Keratinocyte (primary cell): ENCODE data around the gene MYLK3. TPM values are rescaled to one million over a fixed set of nuclear protein-coding genes. Genes with fewer than 3 reads are reported as not detected.

Experiments used
- DNase-seq: peaks from one replicate; pipeline ENCODE4 v3.0.0-alpha.2; 2011; ENCODE audit warnings: low read depth, missing footprints, low spot score
- FAIRE-seq: peaks from 2 replicates; lab custom pipeline; 2011; peaks lifted over from hg19 to GRCh38; lab: Jason Lieb, UNC
- H2AFZ ChIP-seq: 2 replicates; pipeline ENCODE4 v1.6.0; 2012; ENCODE audit warnings: low read length, control low read depth, inconsistent platforms; ENCODE audit not compliant: control insufficient read depth
- H3K27ac ChIP-seq: 2 replicates; pipeline ENCODE4 v1.5.1; 2011; ENCODE audit warnings: low read length; ENCODE audit not compliant: control insufficient read depth, insufficient read depth
- H3K27me3 ChIP-seq: 3 replicates; pipeline ENCODE4 v1.6.0; 2011; ENCODE audit warnings: low read length; ENCODE audit not compliant: control insufficient read depth, insufficient read depth; ENCODE audit errors: extremely low read depth
- H3K36me3 ChIP-seq, 2 experiments: 2 replicates in 1 of 2; 3 replicates in 1 of 2; pipeline ENCODE4 v1.5.1; 2011; ENCODE audit warnings: low read length in 2 of 2, mild to moderate bottlenecking in 1 of 2; ENCODE audit not compliant: control insufficient read depth in 2 of 2, insufficient read depth in 2 of 2; ENCODE audit errors: extremely low read depth in 1 of 2
- H3K4me1 ChIP-seq: 3 replicates; pipeline ENCODE4 v1.5.1; 2011; ENCODE audit warnings: low read length; ENCODE audit not compliant: control insufficient read depth, insufficient read depth; ENCODE audit errors: extremely low read depth
- H3K4me2 ChIP-seq: 3 replicates; pipeline ENCODE4 v1.6.0; 2011; ENCODE audit warnings: low read depth, low read length; ENCODE audit not compliant: control insufficient read depth, insufficient read depth; ENCODE audit errors: extremely low read depth
- H3K4me3 ChIP-seq, 3 experiments: fragments of 200-600 bp in 1 of 3; sonication (generic) in 1 of 3; 2 replicates in 2 of 3; 3 replicates in 1 of 3; pipeline ENCODE4 v1.5.1; 2011 to 2016; ENCODE audit warnings: low read length in 3 of 3, mild to moderate bottlenecking in 3 of 3, control low read depth in 2 of 3, inconsistent platforms in 1 of 3, low read depth in 1 of 3, mixed read lengths in 1 of 3, mixed run types in 1 of 3, moderate library complexity in 1 of 3; ENCODE audit not compliant: control insufficient read depth in 2 of 3, insufficient read depth in 2 of 3; ENCODE audit errors: extremely low read depth in 1 of 3
- H3K79me2 ChIP-seq: 2 replicates; pipeline ENCODE4 v1.6.0; 2012; ENCODE audit warnings: low read length; ENCODE audit not compliant: control insufficient read depth, insufficient read depth
- H3K9ac ChIP-seq: 3 replicates; pipeline ENCODE4 v1.6.0; 2011; ENCODE audit warnings: low read length; ENCODE audit not compliant: control insufficient read depth, insufficient read depth; ENCODE audit errors: extremely low read depth
- H3K9me1 ChIP-seq: 3 replicates; pipeline ENCODE4 v1.6.0; 2011; ENCODE audit warnings: low read length; ENCODE audit not compliant: control insufficient read depth, insufficient read depth; ENCODE audit errors: extremely low read depth
- H3K9me3 ChIP-seq: 2 replicates; pipeline ENCODE4 v1.5.1; 2012; ENCODE audit warnings: low read depth, low read length; ENCODE audit not compliant: control insufficient read depth
- H4K20me1 ChIP-seq: 3 replicates; pipeline ENCODE4 v1.6.0; 2011; ENCODE audit warnings: low read length; ENCODE audit not compliant: control insufficient read depth, insufficient read depth; ENCODE audit errors: extremely low read depth
- CTCF ChIP-seq, 3 experiments: IDR thresholded peaks in 1 of 3; conservative IDR thresholded peaks in 1 of 3; optimal IDR thresholded peaks in 1 of 3; 2 replicates in 2 of 3; 3 replicates in 1 of 3; pipeline versions ENCODE3 to v1.5.1; 2011; ENCODE audit warnings: low read length in 3 of 3, mild to moderate bottlenecking in 3 of 3, moderate library complexity in 2 of 3, control low read depth in 1 of 3, inconsistent platforms in 1 of 3; ENCODE audit not compliant: insufficient read depth in 2 of 3; ENCODE audit errors: extremely low read depth in 1 of 3
- EZH2 ChIP-seq: IDR thresholded peaks from one replicate; pipeline ENCODE4 v1.6.1; 2012; ENCODE audit warnings: inconsistent platforms, mild to moderate bottlenecking, low read length, moderate library complexity
- dilution Hi-C: fragments of 300-500 bp; cut with MboI; formaldehyde crosslinking; loops from one replicate; pipeline ENCODE4 v1.7.0; 2020; ENCODE audit warnings: low sequenced_read_pairs; ENCODE audit not compliant: extremely low pct_ligation_motif_present
- polyA plus RNA-seq, 5 experiments: library from polyadenylated mRNA; depleted of rRNA in 3 of 5; stranded (reverse) in 3 of 5; stranded (forward) in 1 of 5; unstranded in 1 of 5; fragments of >200 nt; gene quantifications; 1 replicate in 1 of 5; 2 replicates in 3 of 5; 3 replicates in 1 of 5; pipeline versions ENCODE4 v1.2.1 to v1.2.3, GENCODE V29; 2011 to 2012; ENCODE audit warnings: missing spikeins in 2 of 5, low read depth in 1 of 5, low replicate concordance in 1 of 5

MYLK3 gene
- polyA plus RNA-seq, 1 donor (not counting 4 experiments of a cell fraction or from before 2014, with no cell fraction given), result 0.03 TPM

GRCh38 chr16:46751381-46751780, 3.2 kb upstream of the MYLK3 start:
- FAIRE-seq, result no peak
- dilution Hi-C loops, result no loop called here
- Histone ChIP-seq H3K4me1 (no peaks in the 10 kb centered on the region), H3K27ac (no peak overlapping the region), H4K20me1 (no peaks in the 10 kb centered on the region), H3K9ac (no peak overlapping the region), H3K27me3 (peaks cover 5% of the 10 kb centered on the region), H2AFZ (no peak overlapping the region), H3K79me2 (no peaks in the 10 kb centered on the region), H3K9me3 (no peaks in the 10 kb centered on the region), H3K36me3 (no peaks in the 10 kb centered on the region), H3K4me2 (no peak overlapping the region), H3K4me3 (no peak overlapping the region), H3K9me1 (no peaks in the 10 kb centered on the region)
- DNase-seq, result no peak
- TF ChIP-seq CTCF (optimal IDR thresholded peaks at IDR 0.05 in 1 of 3, IDR thresholded peaks at IDR 0.05 in 1 of 3, conservative IDR thresholded peaks at IDR 0.05 in 1 of 3; ENCODE audit: extremely low read depth in 1 of 3, insufficient read depth in 2 of 3, low read length in 3 of 3), result no peak
- TF ChIP-seq EZH2, result no peak

GRCh38 chr16:46748775-46749705, 896 bp upstream of the MYLK3 start:
- H4K20me1 ChIP-seq, result no peaks in the 10 kb centered on the region
- no peak for FAIRE-seq

More at GRCh38 chr16:46748775-46749705, 896 bp upstream of the MYLK3 start:
- Histone ChIP-seq H3K9me1 (no peaks in the 10 kb centered on the region), H3K4me1 (no peaks in the 10 kb centered on the region), H3K27ac (no peak overlapping the region), H3K9ac (no peak overlapping the region), H3K79me2 (no peaks in the 10 kb centered on the region), H3K36me3 (no peaks in the 10 kb centered on the region), H3K4me2 (no peak overlapping the region), H3K4me3 (no peak overlapping the region), H2AFZ (no peak overlapping the region), H3K27me3 (no peaks in the 10 kb centered on the region), H3K9me3 (no peaks in the 10 kb centered on the region)
- dilution Hi-C loops, result no loop called here
- DNase-seq, result no peak
- TF ChIP-seq CTCF (optimal IDR thresholded peaks at IDR 0.05 in 1 of 3, IDR thresholded peaks at IDR 0.05 in 1 of 3, conservative IDR thresholded peaks at IDR 0.05 in 1 of 3; ENCODE audit: extremely low read depth in 1 of 3, insufficient read depth in 2 of 3, low read length in 3 of 3), result no peak
- no peak for TF ChIP-seq EZH2
